Hepatic stellate cell (primary cell): ENCODE measurements around the gene RHOBTB3.

Experiments
- DNase-seq: peaks from one replicate; pipeline ENCODE4 v3.0.0; 2011; ENCODE audit warnings: low spot score

RHOBTB3 gene

GRCh38 chr5:95763941-95764340, 32.8 kb downstream of the RHOBTB3 start:
- no peak for DNase-seq

- DNase-seq: no peak
These were observed 37.6 kb downstream of the RHOBTB3 start for GRCh38 chr5:95768731-95769130.

- no peak for DNase-seq
These were observed 39.9 kb downstream of the RHOBTB3 start for GRCh38 chr5:95770830-95771708.

GRCh38 chr5:95771892-95772291, 40.8 kb downstream of the RHOBTB3 start:
- no peak for DNase-seq

GRCh38 chr5:95773335-95774059, 42.4 kb downstream of the RHOBTB3 start:
- no peak for DNase-seq

GRCh38 chr5:95777441-95777840, 46.3 kb downstream of the RHOBTB3 start:
- DNase-seq: no peak

- no peak for DNase-seq
These were observed 47.7 kb downstream of the RHOBTB3 start for GRCh38 chr5:95778713-95779436.

GRCh38 chr5:95779611-95780010, 48.5 kb downstream of the RHOBTB3 start:
- DNase-seq: no peak

- no peak for DNase-seq
These were observed 49.5 kb downstream of the RHOBTB3 start for GRCh38 chr5:95780597-95780996.

GRCh38 chr5:95781101-95781583, 50.0 kb downstream of the RHOBTB3 start:
- peak; percentile 52 for DNase-seq

- DNase-seq: no peak
These were observed 51.0 kb downstream of the RHOBTB3 start for GRCh38 chr5:95782181-95782580.

GRCh38 chr5:95783661-95784060, 52.5 kb downstream of the RHOBTB3 start:
- DNase-seq: no peak

- DNase-seq: no peak
These were observed 53.6 kb downstream of the RHOBTB3 start for GRCh38 chr5:95784514-95785302.

- no peak for DNase-seq
These were observed 55.8 kb downstream of the RHOBTB3 start for GRCh38 chr5:95786821-95787418.

GRCh38 chr5:95788493-95788892, 57.4 kb downstream of the RHOBTB3 start:
- no peak for DNase-seq

GRCh38 chr5:95791751-95792150, 60.6 kb downstream of the RHOBTB3 start:
- DNase-seq: no peak

GRCh38 chr5:95794070-95794516, 63.0 kb downstream of the RHOBTB3 start:
- DNase-seq: no peak

GRCh38 chr5:95797301-95797700, 66.2 kb downstream of the RHOBTB3 start:
- DNase-seq: no peak

GRCh38 chr5:95798048-95798447, 66.9 kb downstream of the RHOBTB3 start:
- DNase-seq: no peak

- DNase-seq: no peak
These were observed 67.4 kb downstream of the RHOBTB3 start for GRCh38 chr5:95798545-95798944.

GRCh38 chr5:95799191-95799835, 68.2 kb downstream of the RHOBTB3 start:
- no peak for DNase-seq
